SH-SY5Y (cell line): ENCODE results near the gene ZNF679.
"Not testable (repeated sequence)": the region's sequence is repeated elsewhere in the genome, so short reads cannot be mapped to it uniquely, and the experiment has no call there.

Experiments used
- GATA2 ChIP-seq: IDR thresholded peaks from 2 replicates; pipeline ENCODE4 v1.6.1; 2011; ENCODE audit warnings: mild to moderate bottlenecking, low read depth, low read length
- GATA3 ChIP-seq: IDR thresholded peaks from 2 replicates; pipeline ENCODE4 v1.6.1; 2011; ENCODE audit warnings: low read depth, mild to moderate bottlenecking, low read length, moderate library complexity

The ZNF679 gene

GRCh38 chr7:64228174-64228573 is at the start of gene ZNF679:
Gene ZNF679, plus strand, starts transcription at chr7:64228474. Its CDS starts 20,644 bp downstream, at chr7:64249118.
- not testable (repeated sequence) for TF ChIP-seq GATA3, GATA2

- TF ChIP-seq GATA2 = no peak
- no peak for TF ChIP-seq GATA3
Observed at GRCh38 chr7:64180989-64181388, 47.3 kb upstream of the ZNF679 start.

GRCh38 chr7:64181586-64181985 is 46.7 kb upstream of the ZNF679 start:
- TF ChIP-seq GATA3 = no peak
- no peak for TF ChIP-seq GATA2

DNA sequence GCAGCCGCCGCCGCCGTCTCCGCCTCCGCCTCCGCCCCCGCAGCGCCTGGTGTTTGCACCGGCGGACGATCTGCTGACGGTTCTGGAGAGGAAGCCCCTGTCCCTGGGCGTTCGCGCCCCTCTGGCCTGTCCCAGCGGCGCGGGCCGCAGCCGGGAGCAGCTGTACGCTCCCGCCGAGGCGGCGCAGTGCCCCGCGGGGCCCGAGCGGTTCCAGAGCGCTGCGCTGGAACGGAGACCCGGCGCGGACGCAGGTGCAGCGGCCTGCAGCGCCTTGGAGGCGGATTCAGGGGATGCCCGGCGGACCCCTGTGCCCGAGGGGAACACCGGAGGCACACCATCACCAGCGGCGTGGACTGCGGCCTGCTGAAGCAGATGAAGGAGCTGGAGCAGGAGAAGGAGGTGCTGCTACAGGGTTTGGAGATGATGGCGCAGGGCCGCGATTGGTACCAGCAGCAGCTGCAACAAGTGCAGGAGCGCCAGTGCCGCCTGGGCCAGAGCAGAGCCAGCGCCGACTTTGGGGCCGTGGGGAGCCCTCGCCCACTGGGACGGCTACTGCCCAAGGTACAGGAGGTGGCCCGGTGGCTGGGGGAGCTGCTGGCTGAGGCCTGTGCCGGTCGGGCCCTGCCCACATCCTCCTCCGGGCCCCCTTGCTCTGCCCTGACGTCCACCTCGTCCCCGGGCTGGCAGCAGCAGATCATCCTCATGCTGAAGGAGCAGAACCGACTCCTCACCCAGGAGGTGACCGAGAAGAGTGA is 46.1 kb upstream of the ZNF679 start:
- TF ChIP-seq GATA2 (no peak), GATA3 (no peak)

DNA sequence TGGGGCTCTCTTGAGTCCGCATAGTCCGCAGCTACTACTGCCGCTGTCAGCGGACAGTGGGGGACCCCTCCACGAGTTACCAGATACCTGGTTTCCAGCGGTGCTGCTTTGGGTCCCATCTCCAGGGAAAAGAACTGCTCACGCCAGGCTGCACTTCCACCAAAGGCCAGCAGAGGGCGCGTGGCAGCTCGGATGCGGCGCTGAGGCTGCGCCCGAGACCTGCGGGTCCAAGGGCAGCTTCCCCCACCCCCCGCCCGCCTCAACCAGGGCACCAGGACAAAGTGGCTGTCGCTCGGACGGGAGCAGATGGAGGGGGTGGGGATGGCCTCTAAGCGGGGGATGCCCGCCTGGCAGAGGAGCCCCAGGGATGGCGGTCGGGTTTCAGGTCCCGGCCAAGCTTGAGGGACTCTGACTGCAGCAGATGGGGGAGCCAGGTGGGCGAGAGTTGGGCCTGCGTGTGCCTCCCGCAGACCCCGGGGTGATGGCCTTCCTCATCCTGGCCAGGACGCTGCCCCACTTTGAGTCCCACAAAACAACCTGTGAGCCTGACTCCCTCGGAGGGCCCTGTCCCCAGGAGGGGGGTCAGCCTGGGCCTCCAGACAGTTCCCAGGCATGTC is 45.0 kb upstream of the ZNF679 start:
- TF ChIP-seq GATA2 (no peak), GATA3 (no peak)

- TF ChIP-seq GATA2 = no peak
- no peak for TF ChIP-seq GATA3
Observed at GRCh38 chr7:64183827-64184372, 44.4 kb upstream of the ZNF679 start.

DNA sequence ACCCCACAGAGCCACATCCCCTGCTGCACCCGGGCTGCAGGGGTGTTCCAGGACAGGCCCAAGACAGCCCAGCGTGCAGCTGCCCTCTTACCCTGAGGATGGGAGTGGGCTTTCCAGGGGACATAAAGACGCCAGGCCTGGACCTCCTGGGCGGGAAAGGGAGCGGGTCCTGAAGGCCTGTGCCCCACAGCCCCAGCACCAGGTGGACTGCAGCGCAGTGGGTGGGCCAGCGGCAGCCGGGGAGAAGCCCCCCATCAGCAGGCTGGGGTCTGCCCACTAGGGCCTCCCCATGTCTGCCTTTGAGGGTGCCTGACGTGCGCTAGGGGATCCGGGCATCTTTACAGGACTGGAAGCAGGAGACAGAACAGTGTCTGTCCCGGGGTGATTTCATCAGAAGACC is 43.9 kb upstream of the ZNF679 start:
- TF ChIP-seq GATA2 (no peak), GATA3 (no peak)

DNA sequence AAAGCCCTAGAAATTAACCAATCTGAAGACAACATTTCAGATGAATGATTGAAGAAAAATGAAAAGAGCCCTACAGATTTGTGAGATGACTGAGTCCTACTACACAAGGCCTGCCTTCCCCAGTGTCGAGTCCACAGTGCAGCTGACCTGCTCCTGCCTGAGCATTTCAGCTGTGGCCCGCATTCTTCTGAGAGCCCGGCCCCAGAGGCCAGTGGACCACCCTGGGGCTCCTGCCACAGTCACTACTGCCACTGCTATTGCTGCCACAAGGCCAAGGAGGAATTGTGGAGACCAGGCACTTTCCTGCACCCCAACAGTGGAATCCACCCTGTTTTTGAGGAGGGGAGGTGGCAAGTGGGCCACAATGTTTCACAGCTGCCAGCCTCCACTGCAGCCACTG is 40.9 kb upstream of the ZNF679 start:
- TF ChIP-seq GATA3 (no peak), GATA2 (no peak)

DNA sequence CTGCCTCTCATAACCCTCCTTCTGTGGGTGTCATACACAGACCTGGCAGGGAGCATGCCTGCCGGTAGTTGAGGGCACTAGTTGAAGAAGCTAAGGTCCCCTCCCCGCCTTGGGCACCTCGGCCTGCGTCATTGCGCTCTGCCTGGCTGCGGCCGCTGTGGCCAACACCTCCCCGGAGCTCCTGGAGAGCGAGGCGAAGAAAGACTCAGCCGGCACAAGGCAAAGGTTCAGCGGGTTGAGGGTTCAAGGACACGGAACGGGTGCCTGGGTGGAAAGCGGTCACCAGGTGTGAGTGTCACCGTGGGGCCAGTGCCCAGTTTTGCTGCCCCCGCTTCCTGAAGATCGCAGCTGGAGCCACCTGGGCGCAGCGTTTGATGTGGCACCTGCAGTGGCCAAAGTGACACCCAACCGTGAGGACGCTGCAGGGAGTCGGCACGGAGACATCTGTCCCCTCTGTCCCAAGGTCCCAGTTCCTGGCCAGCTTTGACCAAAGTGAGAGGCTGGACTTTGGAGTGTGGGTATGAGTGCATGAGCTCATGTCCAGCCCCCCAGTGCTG is 36.0 kb upstream of the ZNF679 start:
- TF ChIP-seq GATA3 (no peak), GATA2 (no peak)

- TF ChIP-seq GATA3 (no peak), GATA2 (no peak)
Observed at GRCh38 chr7:64192775-64193174, 35.5 kb upstream of the ZNF679 start.

DNA sequence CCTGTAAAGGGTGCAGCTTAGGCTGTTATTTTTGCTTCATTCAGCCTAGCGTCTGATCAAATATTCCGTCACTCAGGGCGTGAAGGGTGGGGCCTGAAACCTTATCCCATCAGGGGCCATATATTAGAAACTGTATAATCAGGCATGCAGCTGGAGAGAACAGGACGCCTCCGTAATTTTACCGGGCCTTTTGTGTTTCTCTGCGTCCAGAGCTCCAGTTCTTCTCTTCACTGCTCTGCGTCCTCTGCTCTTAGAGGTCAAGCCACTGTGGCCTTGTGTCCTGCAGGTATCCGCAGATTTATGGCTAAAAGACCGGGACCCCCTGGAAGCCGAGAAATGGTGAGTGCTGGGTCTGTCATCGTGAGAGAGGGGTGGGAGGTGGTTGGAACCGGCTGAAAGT is 21.4 kb upstream of the ZNF679 start, which contains the start of gene ZNF735:
ZNF735 (plus strand) TSS at position 301 of the 400 bp plus-strand sequence; CDS start at position 301, 0 bp downstream.
- no peak for TF ChIP-seq GATA2
- TF ChIP-seq GATA3 = no peak

DNA sequence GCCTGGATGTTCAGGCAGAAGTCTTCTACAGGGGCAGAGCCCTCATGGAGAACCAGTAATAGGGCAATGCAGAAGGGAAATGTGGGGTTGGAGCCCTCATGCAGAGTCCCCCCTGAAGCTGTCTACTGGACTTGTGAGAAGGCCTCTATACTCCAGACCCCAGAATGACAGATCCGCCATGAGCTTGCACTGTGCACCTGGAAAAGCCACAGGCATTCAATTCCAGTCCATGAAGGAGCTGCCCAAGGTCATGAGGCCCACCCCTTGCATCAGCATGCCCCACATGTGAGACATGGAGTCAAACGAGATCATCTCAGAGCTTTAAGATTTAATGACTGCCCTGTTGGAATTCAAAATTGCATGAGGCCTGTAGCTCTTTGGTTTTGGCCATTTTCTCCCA is 4.9 kb upstream of the ZNF679 start:
- TF ChIP-seq GATA3 (no peak), GATA2 (no peak)

DNA sequence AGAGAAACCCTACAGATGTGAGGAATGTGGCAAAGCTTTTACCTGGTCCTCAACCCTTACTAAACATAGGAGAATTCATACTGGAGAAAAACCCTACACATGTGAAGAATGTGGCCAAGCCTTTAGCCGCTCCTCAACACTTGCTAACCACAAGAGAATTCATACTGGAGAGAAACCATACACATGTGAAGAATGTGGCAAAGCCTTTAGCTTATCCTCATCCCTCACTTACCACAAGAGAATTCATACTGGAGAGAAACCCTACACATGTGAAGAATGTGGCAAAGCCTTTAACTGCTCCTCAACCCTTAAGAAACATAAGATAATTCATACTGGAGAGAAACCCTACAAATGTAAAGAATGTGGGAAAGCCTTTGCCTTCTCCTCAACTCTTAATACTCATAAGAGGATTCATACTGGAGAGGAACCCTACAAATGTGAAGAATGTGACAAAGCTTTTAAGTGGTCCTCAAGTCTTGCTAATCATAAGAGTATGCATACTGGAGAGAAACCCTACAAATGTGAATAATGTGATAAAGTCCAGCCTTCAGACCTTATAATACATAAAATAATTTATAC is 38.2 kb downstream of the ZNF679 start:
- TF ChIP-seq GATA3 = no peak
- TF ChIP-seq GATA2 = no peak

DNA sequence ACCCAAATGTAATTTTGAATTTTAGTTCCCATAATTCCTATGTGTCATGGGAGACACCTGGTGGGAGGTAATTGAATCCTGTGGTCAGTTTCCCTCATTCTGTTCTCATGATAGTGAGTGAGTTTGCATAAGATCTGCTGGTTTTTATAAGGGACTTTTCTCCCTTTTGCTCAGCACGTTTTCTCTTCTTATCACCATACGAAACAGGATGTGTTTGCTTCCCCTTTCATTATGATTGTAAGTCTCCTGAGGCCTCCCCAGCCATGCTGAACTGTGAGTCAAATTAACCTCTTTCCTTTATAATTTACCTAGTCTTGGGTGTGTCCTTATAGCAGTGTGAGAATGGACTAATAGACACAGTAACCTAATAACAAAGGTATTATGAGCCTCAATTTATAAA is 49.4 kb downstream of the ZNF679 start:
- TF ChIP-seq GATA3 (no peak), GATA2 (no peak)

DNA sequence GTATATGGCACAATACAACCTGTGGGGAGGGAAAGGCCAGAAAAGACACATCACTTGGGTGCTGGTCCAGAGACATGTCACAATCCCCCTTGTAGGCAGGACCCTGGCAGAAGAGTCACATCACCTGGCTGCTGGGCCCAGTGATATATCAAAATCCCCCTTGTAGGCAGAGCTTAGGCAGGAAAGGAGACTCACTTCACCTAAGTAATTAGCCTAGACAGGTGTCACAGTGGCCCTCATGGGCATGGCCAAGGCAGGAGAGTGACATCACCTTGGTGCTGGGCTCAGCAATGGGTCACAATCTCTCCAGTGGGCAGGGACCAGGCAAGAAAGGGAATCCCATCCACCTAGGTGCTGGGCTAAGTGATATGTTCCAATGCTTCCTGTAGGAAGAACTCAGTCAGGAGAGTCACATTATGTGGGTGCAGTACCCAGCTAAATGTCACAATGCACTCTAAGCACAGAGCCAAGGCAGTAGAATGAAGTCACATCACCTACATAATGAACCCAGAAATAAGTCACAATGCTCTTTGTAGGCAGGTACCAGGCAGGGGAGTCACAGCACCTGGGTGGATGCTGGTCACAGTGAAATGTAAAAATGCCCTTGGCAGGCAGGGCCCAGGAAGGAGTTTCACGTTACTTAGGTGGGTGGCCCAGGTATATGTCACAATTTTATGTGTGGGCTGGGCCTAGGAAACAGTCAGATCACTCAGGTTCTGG is 66.6 kb downstream of the ZNF679 start:
- no peak for TF ChIP-seq GATA3
- TF ChIP-seq GATA2 = no peak
